DMS79 (cell line): ENCODE data around the gene APOL1.
"Not testable (repeated sequence)": the region's sequence is repeated elsewhere in the genome, so short reads cannot be mapped to it uniquely, and the experiment has no call there.

ENCODE experiments used
- DNase-seq: peaks from one replicate; lab custom pipeline; 2025; lab: John Stamatoyannopoulos, UW

APOL1 gene

DNA sequence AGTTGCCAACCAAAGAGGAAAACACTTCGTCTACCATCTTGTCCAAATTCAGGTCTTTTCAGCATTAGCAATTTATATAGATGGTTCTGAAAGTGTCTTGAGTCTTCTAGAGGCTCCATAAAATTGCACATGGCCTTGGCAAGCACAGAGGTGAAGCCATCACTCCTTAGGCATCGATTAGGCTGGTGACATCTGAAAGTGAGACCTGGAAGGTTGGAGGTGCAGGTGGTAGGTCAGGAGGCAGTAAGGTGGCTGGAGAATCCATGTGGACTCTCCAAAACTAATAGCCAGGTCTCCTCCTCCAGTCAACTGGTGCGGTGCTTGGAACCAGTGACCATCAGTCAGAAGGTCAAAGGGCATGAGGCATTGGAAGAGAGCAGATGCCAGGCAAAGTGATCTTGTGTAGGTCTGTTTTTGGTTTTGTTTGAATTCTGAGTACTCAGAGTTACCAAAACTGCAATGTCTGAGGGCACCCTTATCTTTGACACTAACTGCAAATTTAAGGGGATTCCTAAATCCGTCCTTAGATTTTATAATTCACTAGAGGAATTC, 7.1 kb upstream of the APOL1 start:
- DNase-seq, result no peak

DNA sequence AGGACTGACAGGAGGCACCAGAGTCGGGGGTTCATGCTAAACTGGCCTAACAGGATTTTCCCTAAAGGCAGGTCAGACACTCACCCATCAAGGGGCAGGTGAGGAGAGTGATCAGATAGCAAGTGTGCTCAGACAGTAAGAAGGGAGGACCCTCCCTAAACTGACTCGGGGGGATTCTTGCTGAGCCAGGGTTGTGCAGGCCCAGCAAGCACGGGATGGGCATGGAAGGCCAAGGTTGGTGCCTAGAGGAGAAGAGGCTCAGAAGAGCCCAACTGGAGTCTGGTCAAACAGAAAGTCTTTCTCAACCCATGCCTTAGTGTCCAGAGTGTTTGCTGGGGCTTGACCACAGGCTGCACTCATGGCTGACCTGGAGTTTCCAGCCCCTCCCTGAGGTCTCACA, 6.2 kb upstream of the APOL1 start:
- no peak for DNase-seq

DNA sequence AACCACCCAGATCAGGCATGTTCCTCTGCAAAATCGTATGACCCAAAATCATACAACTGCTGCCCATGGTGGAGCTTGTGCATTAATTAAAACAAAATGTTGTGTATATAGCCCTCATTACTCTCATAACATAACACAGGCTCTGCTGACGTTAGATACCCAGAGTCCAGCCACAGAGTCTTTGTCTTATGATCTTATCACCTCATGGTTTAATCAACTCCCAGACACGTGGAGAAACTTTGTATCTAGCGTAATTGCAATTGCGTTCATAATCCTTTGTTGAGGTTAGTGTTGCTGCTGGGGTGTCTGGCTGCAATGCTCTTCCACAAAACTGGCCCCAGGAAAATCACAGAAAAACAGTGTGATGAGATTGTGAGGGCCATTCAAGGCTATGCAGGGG, 5.0 kb upstream of the APOL1 start:
- DNase-seq, result no peak

- DNase-seq, result no peak
Measured at GRCh38 chr22:36249160-36249559, 3.8 kb upstream of the APOL1 start.

GRCh38 chr22:36250292-36250960, 2.5 kb upstream of the APOL1 start:
- not testable (repeated sequence) for DNase-seq

DNA sequence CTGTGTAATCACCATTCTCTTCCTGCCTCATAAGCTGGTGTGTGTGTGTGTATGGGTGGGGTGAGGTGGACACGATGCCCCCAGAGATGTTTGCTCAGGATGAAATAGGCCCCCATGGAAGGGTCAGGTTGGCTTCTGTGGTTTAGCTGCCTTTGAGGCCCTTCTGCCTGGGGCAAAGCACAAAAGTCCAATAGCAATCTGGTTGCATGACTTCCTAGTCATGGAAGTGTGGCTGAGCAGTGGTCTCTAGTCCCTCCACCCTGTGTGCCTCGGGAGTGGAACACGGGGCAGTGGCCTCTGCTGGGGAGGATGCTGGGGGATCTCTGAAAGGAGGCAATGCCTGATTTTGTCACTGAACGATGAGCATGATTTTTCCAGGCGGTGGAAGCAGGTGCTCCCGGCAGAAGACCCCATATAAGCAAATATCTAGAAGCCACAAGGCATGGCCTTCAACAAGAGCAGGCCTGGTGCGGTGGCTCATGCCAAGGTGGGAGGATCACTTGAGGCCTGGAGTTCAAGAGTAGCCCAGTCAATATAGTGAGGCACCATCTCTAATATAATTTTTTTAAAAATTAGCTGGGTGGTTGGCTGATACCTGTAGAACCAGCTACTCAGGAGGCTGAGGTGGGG, 839 bp upstream of the APOL1 start:
- not testable (repeated sequence) for DNase-seq

- no peak for DNase-seq
Measured at GRCh38 chr22:36253523-36254490, 874 bp downstream of the APOL1 start.

- DNase-seq, result not testable (repeated sequence)
Measured at GRCh38 chr22:36255572-36255971, 2.6 kb downstream of the APOL1 start.

GRCh38 chr22:36256478-36256877, 3.5 kb downstream of the APOL1 start:
- DNase-seq, result no peak

DNA sequence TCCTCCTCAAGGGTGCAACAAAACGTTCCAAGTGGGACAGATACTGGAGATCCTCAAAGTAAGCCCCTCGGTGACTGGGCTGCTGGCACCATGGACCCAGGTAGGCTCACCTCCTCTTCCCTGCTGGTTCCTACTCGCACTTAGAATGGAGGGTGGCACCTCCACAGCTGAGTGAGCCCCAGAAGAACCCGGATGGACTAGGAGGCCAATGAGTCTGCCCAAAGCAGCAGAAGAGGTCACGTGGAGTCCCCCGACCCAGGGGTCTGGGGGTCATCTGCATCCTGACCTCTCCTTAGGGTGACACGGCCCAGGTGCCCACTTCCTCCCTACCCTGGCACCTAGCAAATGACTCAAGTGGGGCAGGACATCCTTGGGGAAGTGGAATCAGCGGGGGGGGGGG, 4.4 kb downstream of the APOL1 start:
- no peak for DNase-seq

DNA sequence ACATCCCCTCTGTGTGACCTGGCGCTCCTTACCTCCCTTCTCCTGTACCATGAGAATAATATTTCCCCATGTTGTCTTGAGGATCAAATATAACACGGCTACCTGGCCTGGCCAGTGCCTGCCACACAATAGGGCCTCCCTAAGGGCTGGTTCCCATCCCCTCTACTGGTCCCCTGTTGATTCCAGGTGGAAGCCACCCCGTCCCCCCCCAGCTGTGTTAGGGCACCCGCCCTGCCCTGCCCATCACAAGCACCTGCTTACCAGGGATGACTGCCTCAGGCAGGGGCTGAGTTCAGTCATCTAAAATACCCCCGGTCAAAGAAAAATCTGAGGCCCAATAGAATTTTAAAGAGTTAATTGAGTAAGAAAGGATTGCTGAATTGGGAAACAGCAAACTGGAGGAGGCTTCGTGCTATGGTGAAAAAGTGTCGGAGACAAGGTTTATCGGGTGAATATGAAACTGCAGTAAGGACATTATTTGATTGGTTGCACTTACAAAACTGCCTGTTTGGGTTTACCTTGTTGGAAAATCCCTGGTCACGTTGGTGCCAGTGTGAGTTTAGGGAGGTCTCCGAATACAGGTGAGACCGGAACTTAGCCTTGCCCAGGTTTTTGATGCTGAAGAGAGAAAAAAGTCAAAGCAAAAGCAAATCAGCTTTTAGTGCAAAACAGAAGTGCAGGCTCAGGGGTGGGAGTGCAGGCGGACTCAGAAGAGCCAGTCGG, 5.2 kb downstream of the APOL1 start:
- DNase-seq, result no peak

DNA sequence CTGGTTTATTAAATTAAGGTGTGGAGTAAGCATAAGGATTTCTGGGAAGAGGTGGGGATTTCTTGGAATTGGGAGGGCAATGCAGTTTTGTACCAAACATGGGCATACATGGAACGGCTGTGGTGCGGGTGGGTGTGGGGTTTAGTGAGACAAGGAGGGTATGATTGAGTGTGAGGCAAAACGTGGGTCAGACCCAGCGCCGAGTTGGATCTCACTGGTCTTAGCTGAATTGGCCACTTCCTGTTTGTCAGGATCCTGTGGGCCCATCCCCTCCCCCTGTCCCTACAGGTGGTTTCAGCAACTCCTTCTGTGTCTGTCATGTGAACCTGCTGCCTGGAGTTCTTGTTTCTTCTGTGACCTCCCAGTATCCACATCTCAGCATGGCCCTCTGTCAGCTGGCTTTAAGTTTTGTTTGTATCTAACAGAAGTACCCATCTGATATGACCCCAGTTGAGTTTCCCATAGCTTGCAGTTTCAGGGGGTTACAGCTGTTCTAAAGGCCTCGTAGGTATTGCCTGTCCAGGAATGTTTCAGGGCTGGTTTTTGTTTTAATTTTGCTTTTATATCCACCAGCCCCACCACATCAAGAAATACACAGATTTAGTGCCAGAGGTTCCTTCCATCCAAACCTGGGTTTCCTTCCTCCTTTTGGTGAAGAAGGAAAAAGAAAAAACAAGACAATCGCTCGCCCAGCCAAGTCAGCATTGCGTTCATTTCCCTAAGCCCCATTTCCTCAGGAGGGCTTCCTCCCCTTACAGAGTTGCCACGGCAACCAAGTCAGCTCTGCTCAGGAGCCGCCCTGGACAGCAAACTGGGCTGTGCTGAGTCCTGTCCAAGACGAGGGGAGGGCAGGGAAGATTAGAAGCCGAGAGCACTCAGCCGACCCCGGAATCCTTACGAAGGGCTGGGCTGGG, 6.0 kb downstream of the APOL1 start:
- DNase-seq, result no peak

DNA sequence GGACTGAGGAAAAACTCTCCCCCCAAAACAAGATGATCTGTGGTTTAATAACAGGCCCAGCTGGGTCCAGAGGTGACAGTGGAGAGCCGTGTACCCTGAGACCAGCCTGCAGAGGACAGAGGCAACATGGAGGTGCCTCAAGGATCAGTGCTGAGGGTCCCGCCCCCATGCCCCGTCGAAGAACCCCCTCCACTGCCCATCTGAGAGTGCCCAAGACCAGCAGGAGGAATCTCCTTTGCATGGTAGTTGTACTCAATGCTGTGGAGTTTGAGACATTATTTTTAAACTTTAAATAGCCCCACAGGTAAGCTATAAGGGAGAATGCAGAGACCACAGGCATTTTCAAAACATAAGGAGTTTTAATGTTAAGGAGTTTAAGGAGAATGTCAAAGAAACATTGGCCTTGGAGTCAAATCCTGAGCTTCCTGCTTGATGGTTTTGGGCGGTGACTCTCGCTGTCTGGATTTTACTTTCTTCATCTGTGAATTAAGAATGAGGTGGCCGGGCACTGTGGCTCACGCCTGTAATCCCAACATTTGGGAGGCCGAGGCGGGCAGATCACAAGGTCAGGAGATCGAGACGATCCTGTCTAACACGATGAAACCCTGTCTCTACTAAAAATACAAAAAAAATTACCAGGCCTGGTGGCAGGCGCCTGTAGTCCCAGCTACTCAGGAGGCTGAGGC, 6.8 kb downstream of the APOL1 start:
- DNase-seq, result no peak

GRCh38 chr22:36261675-36262074, 8.7 kb downstream of the APOL1 start:
- DNase-seq, result not testable (repeated sequence)

- not testable (repeated sequence) for DNase-seq
Measured at GRCh38 chr22:36262307-36262706, 9.4 kb downstream of the APOL1 start.

- not testable (repeated sequence) for DNase-seq
Measured at GRCh38 chr22:36263216-36263673, 10.3 kb downstream of the APOL1 start.

DNA sequence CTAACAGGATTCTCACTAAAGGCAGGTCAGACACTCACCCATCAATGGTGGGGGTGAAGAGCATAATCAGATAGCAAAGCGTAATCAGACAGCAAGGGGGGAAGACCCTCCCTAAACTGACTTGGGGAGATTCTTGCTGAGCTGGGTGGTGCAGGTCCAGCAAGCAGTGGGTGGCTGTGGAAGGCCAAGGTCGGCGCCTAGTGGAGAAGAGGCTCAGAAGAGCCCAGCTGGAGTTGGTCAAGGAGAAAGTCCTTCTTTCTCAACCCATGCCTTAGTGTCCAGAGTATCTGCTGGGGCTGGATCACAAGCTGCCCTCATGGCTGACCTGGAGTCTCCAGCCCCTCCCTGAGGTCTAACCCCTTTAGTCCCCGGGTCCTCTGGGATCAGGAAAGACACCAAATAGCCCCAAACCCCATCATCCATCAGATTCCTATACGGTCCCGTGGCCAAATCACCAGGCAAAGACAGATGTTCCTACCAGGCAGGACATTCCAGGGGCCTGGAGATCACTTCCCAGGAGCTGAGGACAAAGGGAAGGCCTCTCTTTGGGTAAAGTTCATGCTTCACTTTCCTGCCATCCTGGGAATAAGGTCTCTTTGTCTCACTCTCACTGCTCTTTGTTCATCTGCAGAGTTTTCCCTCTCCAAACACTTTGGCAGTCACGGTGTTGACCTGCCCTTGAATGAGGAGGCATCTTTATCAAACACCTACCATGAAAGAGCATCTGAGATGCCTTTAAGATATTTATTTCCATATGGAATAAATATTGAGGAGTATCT, 11.1 kb downstream of the APOL1 start:
- DNase-seq, result peak; percentile 18

- no peak for DNase-seq
Measured at GRCh38 chr22:36267058-36267457, 14.1 kb downstream of the APOL1 start.

- no peak for DNase-seq
Measured at GRCh38 chr22:36267896-36268485, 15.1 kb downstream of the APOL1 start.
